ENCODE data around the gene KIAA0232.

Gene KIAA0232

DNA sequence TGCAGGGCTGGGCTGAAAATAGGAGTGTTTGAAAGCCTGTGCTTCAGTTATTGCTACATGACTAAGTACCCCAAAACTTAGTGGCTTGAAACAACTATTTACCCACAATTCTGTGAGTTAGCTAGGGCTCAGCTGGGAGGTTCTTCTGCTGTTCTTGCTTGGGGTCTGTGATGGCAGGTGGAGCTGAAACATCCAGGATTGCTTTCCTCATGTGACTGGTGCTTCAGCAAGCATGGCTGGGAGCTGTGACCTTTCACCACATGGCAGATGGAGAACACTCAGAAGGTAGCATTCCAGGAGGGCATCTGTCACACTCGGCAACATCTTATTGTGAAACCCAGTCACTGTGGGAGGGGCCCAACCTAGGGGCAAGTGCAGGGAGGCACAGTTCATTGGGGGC is 70.1 kb downstream of the KIAA0232 start:
- no peak for DNase-seq (ENCODE audit: low read depth)
- TF ChIP-seq, protein P1, sequence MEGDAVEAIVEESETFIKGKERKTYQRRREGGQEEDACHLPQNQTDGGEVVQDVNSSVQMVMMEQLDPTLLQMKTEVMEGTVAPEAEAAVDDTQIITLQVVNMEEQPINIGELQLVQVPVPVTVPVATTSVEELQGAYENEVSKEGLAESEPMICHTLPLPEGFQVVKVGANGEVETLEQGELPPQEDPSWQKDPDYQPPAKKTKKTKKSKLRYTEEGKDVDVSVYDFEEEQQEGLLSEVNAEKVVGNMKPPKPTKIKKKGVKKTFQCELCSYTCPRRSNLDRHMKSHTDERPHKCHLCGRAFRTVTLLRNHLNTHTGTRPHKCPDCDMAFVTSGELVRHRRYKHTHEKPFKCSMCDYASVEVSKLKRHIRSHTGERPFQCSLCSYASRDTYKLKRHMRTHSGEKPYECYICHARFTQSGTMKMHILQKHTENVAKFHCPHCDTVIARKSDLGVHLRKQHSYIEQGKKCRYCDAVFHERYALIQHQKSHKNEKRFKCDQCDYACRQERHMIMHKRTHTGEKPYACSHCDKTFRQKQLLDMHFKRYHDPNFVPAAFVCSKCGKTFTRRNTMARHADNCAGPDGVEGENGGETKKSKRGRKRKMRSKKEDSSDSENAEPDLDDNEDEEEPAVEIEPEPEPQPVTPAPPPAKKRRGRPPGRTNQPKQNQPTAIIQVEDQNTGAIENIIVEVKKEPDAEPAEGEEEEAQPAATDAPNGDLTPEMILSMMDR (conservative IDR thresholded peaks at IDR 0.05; ENCODE audit: low read length) = no peak
- H3K4me3 ChIP-seq (ENCODE audit: low read length) = no peak overlapping the region

DNA sequence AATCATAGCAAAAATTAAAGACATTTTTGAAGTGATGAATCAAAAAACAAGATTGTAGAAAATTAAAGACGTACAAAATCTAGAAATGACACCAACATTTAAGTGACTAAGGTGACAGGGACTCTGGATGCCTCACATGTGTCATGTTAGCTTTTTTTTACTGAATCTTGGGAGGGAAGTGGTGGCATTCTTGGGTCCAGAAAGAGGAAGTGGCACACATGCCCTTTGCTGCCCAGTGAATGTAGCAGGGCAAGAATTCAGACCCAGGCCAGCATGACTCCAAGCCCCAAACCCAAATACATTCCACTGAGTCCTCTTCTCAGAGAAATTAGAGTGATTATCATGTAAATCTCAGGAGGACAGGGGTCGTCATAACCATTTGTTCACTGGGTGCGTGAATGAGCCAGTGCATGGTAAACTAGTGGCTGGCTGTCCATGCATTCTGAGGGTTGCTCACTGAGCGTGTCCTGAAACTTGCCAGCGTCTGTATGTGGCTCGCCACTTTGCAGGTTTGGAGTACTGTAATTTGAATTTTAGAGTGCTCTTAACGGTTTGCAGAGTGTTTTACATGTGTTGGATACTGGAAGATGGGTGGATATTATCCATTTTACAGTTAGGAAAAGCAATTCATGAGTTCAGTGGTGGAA is 71.7 kb downstream of the KIAA0232 start:
- TF ChIP-seq, protein P1 (conservative IDR thresholded peaks at IDR 0.05; ENCODE audit: low read length) = no peak
- H3K4me3 ChIP-seq (ENCODE audit: low read length) = no peak overlapping the region
- no peak for DNase-seq (ENCODE audit: low read depth)

DNA sequence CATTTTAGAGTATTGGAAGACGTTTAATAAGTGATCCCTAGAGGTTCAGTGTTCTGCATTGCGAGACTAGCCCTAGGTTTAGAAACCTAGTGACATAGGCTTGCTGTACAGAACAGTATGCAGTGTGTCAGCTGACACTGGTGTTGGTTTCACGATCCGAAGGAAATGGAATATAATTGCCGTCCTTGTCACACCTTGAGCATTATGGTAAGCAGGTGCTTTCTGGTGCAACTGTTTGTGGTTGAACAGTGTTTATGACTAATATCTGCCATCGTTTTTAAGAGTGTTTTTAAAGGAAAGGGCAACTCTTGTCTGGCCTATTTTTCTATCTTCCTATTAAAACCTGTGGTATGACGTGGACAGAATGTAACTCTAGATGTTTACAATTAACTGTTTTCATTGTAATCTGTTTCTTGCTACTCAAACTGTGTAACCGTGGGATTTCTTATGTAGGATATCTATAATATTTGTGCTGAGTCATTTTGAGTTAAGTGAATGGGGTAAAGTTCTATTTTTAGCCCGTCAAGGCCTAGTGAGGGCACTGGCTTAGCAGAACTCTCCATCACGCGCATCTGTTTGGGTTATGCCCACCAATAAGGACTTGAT is 73.3 kb downstream of the KIAA0232 start:
- H3K4me3 ChIP-seq (ENCODE audit: low read length) = no peak overlapping the region
- peak; percentile 43 for DNase-seq (ENCODE audit: low read depth)
- TF ChIP-seq, protein P1 (conservative IDR thresholded peaks at IDR 0.05; ENCODE audit: low read length) = no peak

DNA sequence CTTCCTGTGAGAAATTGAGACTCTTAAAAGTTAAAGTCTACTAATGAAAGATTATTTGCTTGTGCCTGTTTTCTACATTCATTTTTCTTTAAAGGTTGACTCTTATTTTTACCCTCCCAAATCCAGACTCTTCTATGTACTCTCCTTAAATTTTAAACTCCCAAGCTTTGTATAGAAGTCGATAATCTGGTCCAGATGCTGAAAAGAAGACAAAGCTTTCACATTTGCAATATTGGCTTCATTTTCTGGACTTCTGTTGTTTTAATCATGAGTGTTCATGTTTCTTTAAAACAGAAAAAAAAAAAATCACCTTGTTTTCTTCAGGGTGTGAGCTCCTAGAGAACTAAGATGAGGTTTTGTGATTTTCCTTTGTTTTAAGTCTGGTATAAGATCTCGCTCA is 73.9 kb downstream of the KIAA0232 start:
- no peak overlapping the region for H3K4me3 ChIP-seq (ENCODE audit: low read length)
- TF ChIP-seq, protein P1 (conservative IDR thresholded peaks at IDR 0.05; ENCODE audit: low read length) = no peak
- peak; percentile 33 for DNase-seq (ENCODE audit: low read depth)

DNA sequence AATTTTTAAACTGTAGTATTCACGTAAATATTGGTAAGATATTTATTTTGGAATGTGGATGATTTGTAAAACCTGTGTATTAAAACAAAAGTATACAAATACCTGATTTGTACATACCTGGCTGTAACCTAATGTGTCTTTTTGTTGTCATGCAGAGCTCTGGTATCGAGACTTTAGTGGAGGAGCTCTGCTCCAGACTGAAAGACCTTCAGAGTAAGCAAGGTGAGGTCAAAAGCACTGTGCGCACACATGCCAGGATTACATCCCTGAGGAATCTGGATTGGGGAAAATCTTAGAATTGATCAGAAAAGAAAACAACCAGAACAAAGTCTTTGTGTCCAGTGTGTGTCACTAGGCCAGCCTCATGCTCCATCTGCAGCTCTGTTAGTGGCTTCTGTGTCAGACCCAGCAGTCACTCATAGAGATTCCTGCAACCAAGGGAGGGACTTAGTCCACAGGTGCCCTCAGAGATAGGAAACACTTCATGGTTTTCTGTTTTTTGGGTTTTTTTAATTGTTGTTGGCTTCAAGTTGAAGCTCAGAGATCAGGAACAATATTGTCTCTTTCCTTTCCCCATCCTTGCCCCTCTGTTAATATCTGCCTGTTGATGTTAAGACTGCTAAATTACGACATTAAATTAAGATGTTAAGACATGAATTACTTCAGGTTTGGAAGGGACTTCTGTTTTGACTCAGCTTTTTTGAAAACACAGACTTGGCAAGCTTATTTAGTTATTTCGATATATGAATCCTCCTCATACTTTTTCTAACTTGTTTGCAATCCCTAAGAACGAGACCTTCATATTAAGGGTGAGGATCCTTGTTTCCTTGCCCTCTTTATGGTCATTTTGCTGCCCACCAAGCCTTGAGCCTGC is 74.7 kb downstream of the KIAA0232 start:
- no peak overlapping the region for H3K4me3 ChIP-seq (ENCODE audit: low read length)
- DNase-seq (ENCODE audit: low read depth) = peak; percentile 28
- TF ChIP-seq, protein P1 (conservative IDR thresholded peaks at IDR 0.05; ENCODE audit: low read length) = no peak

DNA sequence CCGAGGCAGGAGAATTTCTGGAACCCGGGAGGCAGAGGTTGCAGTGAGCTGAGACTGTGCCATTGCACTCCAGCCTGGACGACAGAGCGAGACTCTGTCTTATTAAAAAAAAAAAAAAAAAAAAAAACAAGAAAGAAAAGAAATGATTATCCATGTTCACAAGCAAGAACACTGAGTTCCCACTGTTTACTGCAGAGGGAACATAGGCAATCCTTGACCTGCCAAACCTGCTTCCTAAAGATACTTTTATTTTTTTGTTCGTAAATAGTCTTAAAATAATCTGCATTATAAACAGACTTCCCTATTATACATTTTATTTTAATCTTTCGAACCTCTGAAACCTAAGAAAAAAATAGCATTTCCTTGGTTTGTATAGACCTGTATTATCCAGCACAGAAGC is 76.5 kb downstream of the KIAA0232 start:
- DNase-seq (ENCODE audit: low read depth) = no peak
- TF ChIP-seq, protein P1 (conservative IDR thresholded peaks at IDR 0.05; ENCODE audit: low read length) = no peak
- no peak overlapping the region for H3K4me3 ChIP-seq (ENCODE audit: low read length)

Measured in AG10803 (cell line).